HG02885 (cell line): ENCODE data around the gene GBX2.
"Not testable (repeated sequence)": the region's sequence is repeated elsewhere in the genome, so short reads cannot be mapped to it uniquely, and the experiment has no call there.

Experiments used
- ATAC-seq: cut with Tn5 transposase; IDR thresholded peaks from one replicate; pipeline ENCODE4 v1.9.1; 2021; ENCODE audit warnings: mild to moderate bottlenecking; ENCODE audit not compliant: unreplicated experiment, poor library complexity

Gene GBX2

DNA sequence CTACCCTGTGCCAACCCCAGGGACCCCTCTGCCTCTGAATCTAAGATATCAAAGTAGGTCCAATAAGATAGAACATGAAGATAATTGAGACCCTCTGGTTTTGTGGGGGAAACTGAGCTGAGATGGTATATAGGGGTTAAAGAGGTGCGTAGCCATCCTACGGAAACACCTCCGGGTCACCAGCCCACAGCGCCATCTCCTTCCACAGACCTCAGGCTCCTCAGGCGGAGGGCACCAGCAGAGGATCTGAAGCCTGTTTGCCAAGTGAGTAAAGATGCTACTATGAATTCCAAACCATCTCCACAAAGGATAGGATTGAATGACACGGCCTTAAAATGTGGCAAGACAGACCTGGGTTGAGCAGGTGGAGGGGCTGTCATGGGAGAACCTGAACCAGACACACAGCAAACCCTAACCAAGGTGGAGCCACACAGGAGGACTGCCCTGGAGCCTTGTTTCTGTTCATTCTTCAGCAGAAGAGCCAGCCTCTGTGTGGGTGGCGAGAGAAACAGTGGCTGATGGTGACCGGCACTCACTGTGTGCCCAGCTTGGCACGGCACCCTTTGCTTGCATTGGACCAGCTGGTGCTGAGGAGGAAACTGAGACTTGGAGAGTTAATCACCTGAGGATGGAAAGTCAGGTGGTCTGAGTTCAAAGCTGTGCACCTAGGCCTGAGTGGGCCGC, 10.2 kb downstream of the GBX2 start:
- ATAC-seq: no peak

GRCh38 chr2:236157366-236157765, 10.8 kb downstream of the GBX2 start:
- no peak for ATAC-seq

- ATAC-seq: no peak
These were observed 11.4 kb downstream of the GBX2 start for GRCh38 chr2:236156860-236157194.

- ATAC-seq: no peak
These were observed 11.9 kb downstream of the GBX2 start for GRCh38 chr2:236156095-236156859.

DNA sequence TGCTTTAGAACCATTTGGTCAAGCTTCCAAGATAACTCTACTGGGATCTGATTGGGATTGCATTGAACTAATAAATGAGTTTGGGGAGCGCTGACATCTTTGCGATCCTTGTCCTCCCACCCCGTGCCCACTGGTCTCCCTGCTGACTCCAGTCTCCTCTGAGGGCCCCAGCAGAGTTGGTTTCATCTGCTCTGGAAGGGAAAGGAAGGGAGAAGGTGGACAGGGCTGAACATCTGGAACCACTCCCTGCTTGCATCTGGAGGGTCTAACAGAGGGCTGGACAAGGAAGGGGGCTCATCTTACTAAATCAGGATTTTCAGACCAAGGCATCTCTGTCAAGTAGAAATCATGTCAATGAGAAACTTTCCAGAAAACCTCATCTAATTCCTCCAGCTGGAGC, 12.8 kb downstream of the GBX2 start:
- no peak for ATAC-seq

DNA sequence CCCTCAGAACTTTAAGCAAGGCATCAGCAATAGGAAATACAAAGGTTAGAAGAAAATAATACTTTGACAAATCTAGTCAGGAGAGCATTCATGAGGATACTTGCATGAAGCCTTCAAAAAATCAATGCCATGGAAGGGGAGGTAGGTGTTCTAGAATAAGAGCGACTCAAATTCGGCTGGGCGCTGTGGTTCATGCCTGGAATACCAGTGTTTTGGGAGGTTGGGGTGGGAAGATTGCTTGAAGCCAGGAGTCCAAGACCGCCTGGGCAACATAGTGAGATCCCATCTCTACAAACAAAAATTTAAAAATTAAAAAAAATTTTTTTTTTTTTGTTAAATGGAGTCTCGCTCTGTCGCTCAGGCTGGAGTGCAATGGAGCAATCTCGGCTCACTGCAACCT, 21.8 kb downstream of the GBX2 start:
- no peak for ATAC-seq

GRCh38 chr2:236143811-236144210, 24.4 kb downstream of the GBX2 start:
- ATAC-seq: no peak

GRCh38 chr2:236141616-236142015, 26.6 kb downstream of the GBX2 start:
- ATAC-seq: not testable (repeated sequence)

- ATAC-seq: no peak
These were observed 31.1 kb downstream of the GBX2 start for GRCh38 chr2:236137066-236137465.

DNA sequence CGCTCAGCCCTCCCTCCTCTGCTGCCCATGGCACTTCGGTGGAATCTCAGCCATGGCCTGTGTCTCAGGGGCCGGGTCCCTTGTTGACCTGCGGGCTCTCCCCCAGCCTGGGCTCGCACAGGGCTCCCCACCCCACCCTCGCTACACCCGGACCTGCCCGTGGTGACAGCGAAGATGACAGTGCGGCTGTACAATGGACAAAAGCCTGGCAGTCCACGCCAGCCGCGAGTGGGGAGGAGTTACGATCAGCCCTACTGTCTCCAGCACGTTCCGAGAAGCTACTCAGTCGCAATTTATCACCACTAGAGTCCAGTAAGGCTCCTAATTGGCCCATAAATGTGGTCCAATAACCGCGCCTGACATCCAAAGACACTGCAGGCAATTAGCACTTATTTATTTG, 31.6 kb downstream of the GBX2 start:
- ATAC-seq: no peak

DNA sequence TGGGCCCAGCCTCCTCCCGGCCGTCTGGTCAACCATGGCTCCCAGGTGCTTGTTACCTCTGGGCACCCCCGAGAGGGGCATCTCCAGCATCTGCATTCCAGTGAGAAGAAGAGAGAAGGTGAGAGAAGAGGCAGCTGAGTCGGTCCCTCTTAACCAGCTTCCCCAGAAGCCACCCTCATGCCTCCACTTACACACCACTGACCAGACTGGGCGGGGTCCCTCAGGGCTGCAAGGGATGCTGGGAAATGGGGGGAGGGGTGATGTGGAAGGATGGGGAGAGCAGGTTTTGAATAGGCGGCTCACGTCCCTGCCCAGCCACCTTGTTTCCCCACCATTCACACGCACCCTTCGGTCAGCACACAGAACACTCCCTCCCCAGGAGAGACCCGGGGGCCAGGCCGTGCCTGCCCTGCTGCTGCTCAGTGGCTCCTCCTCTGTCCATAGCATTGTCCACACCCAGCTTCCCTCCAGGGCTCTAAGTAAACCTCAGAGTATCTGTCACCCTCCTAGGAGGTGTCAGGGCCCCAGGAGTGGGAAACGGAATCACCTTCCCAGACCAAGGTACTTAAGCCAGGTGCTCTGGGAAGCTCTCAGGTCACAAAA, 34.7 kb downstream of the GBX2 start:
- ATAC-seq: no peak

DNA sequence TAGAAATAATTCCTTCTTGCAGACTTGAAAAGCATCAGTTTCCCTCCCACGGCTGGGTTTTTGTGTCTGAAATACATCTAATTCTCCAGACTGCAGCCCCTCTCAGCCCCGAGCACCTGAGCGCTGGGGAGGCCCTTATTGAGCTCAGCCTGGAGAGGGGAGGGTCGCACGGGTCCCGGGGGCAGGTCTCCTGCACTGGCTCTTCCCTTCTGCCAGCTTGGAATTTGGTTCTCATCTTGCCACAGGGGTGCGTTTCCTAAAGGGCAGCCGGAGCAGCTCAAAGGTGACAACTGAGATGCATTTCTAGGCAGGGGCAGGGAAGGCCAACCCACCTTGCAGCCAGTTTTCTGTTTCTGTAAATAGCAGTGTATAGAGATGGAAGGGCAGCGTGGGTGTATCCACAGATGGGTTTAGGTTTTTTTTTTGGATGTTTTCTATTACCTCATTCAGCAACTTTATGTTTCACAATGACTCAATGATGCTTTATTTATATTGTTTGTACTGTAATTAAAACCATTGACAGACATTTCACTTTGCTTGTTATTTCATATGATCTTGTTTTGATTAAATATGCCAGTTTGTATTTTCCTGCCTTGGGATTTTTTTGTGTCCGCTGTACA, 37.0 kb downstream of the GBX2 start:
- peak; percentile 44 for ATAC-seq

DNA sequence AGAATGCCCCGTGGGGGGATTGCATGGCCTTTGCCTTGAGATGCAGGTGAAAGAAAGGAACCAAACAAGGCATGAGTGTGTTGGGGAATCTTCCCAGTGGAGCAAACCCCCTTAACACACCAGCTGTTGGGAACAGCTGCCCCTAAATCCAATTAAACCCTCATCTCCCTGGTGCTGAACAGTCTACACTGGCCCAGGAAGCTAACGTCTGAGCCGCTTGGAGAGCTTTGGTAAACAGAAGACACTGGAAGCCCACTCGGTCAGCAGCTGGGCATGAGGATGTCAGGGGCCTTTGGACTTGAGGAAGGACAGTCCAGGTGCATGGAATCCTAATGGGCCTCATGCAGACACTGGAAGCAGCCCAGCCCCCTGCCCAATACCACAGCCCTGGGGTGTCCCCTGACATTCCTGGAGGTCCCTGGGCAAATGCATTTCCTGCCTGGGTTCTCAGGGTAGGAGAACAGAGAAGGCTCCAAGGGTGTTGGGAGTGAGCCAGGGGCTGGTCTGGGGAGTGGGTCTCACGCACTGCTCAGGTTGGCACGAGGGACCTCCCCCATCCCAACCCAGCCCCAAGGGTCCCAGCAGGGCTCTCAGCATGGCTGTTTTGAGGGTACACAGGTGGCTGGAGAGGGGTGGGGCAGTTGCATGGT, 37.7 kb downstream of the GBX2 start:
- ATAC-seq: no peak

- no peak for ATAC-seq
These were observed 38.3 kb downstream of the GBX2 start for GRCh38 chr2:236129935-236130334.

DNA sequence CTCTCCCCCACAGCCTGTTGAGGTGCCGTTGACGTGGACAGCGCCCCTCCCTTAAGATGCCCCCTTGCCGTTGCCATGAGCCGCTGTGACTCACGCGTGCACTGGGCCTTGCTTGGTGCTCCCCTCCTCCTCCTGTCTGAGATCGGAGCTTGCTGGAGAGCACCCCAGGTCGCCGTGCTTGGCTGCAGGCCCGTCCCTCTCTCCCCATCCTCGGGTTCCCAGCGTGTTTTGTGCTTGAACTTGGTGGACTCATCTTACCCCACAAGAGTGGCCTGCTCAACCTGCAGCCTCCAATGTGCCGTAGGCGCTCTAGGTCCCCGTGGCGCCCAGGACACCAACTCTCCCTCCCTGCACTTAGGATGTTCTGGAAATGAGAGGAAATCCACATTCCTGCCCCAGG, 39.9 kb downstream of the GBX2 start:
- ATAC-seq: no peak

- no peak for ATAC-seq
These were observed 41.2 kb downstream of the GBX2 start for GRCh38 chr2:236127010-236127409.

DNA sequence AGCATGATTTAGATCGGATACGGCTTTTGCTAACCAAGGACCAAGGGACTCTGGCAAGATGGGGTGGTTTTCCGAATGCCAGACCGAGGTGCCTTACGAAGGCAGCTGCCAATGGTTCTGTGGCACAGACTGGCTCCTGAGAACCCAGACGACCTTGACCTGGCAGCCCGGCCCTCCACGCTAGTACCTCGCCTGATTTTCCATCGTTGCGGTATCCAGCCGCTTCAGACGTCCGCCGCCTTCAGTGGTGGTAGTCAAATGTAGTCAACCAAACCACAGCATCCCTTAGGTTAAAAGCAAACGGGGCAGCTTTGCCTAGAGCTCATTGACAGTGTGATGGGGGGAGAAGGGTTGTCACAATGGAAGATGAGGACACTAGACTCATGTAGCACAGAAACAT, 42.6 kb downstream of the GBX2 start:
- no peak for ATAC-seq

DNA sequence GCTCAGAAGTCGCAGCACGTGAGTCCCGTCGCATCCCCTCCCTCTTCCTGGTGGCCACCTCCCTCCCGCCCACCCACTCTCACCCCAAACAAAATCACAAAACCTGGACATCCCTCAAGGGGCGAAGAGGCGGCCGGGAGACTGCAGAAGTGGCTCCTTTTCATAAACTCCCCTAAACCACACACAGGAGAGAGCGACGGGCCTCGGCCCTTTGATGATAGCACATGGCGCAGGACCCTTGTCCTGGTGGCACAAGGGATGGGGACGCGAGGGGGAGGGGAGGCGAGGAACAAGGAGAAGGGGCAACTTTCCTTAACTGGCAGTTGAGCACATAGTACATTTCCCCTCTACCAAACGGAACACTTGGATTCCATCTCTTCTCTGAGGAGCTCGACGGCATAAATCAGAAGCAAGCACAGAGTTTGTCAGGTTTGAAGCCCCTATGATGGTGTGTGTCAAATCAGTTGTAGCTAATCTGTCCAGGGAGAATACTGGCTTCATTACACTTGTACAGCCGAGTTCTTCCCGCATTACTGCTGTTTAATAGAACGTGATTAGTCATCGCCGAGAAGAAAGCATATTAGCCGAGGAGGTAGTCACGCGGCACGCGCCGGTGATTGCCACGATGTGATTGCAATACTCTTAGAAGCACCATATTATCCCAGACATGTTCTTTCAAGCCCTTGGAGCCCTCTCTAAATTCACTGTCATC, 43.8 kb downstream of the GBX2 start:
- no peak for ATAC-seq

- no peak for ATAC-seq
These were observed 44.5 kb downstream of the GBX2 start for GRCh38 chr2:236123716-236124115.

DNA sequence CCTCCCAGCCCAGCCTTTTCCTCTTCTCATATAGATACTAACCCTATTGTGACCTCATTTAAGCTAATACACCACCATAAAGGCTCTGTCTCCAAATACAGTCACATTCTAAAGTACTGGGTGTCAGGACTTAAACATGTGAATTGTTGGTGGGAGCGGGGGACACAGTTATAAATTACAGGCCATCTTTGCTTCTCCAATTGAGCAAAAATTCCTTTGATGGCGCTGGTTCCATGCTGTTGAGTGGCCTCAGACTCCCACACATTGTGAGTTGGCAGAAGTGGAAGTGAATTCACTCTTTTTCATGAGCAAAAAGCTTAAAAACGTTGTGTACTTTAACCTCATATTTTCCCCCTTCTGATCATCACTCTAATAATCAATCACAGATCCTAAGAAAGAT, 46.0 kb downstream of the GBX2 start:
- ATAC-seq: no peak
